DND-41 (cell line): ENCODE data around the gene ARMC9.

Source experiments
- ATAC-seq: fragments of 200-7000 bp; cut with Tn5 transposase; 3 replicates; pipeline ENCODE4 v1.9.1; 2021; ENCODE audit warnings: low read depth; ENCODE audit not compliant: insufficient read depth
- DNase-seq: peaks from one replicate; pipeline ENCODE4 v3.0.0-alpha.2; 2020
- H2AFZ ChIP-seq: 2 replicates; pipeline ENCODE4 v1.6.0; 2012; ENCODE audit warnings: low read depth, low read length
- H3K27ac ChIP-seq: 2 replicates; pipeline ENCODE4 v1.5.1; 2012; ENCODE audit warnings: low read length, inconsistent platforms
- H3K27me3 ChIP-seq: fragments of 200-600 bp; sonication (generic); 2 replicates; pipeline ENCODE4 v1.6.0; 2012; ENCODE audit warnings: low read length, mild to moderate bottlenecking, inconsistent platforms; ENCODE audit not compliant: insufficient read depth, poor library complexity
- H3K36me3 ChIP-seq: 2 replicates; pipeline ENCODE4 v1.5.1; 2012; ENCODE audit warnings: low read length, inconsistent platforms; ENCODE audit not compliant: insufficient read depth
- H3K4me1 ChIP-seq: 2 replicates; pipeline ENCODE4 v1.5.1; 2012; ENCODE audit warnings: mild to moderate bottlenecking, low read length; ENCODE audit not compliant: insufficient read depth
- H3K4me2 ChIP-seq: 2 replicates; pipeline ENCODE4 v1.6.0; 2012; ENCODE audit warnings: mild to moderate bottlenecking, moderate library complexity, low read length, inconsistent platforms; ENCODE audit not compliant: insufficient read depth
- H3K4me3 ChIP-seq, 2 experiments: fragments of 200-600 bp in 1 of 2; shearing (Covaris generic) in 1 of 2; 2 replicates each; pipeline ENCODE4 v1.5.1; 2012 to 2016; ENCODE audit warnings: inconsistent platforms in 2 of 2, low read length in 2 of 2, mild to moderate bottlenecking in 2 of 2, low read depth in 1 of 2, moderate library complexity in 1 of 2
- H3K79me2 ChIP-seq: 2 replicates; pipeline ENCODE4 v1.6.0; 2012; ENCODE audit warnings: low read length, inconsistent platforms; ENCODE audit not compliant: insufficient read depth
- H3K9ac ChIP-seq: 2 replicates; pipeline ENCODE4 v1.6.0; 2012; ENCODE audit warnings: low read depth, mild to moderate bottlenecking, inconsistent platforms, low read length, moderate library complexity
- H3K9me3 ChIP-seq: 2 replicates; pipeline ENCODE4 v1.5.1; 2012; ENCODE audit warnings: low read length, moderate library complexity, mild to moderate bottlenecking, inconsistent platforms; ENCODE audit not compliant: insufficient read depth, severe bottlenecking
- H4K20me1 ChIP-seq: 2 replicates; pipeline ENCODE4 v1.6.0; 2012; ENCODE audit warnings: low read length; ENCODE audit not compliant: insufficient read depth
- CTCF ChIP-seq: IDR thresholded peaks from 2 replicates; pipeline ENCODE4 v1.5.1; 2012; ENCODE audit warnings: borderline replicate concordance, low read length, moderate library complexity, mild to moderate bottlenecking; ENCODE audit not compliant: poor library complexity, severe bottlenecking; ENCODE audit errors: extremely low read depth
- EZH2 ChIP-seq: IDR thresholded peaks from 3 replicates; pipeline ENCODE4 v1.6.1; 2012; ENCODE audit warnings: borderline replicate concordance, low read depth, mild to moderate bottlenecking, moderate library complexity, low read length, inconsistent platforms; ENCODE audit not compliant: severe bottlenecking

ARMC9 gene

GRCh38 chr2:231412618-231412963 lies 214.2 kb downstream of the ARMC9 start:
- H3K4me2 ChIP-seq: no peak overlapping the region
- H3K27ac ChIP-seq: no peak overlapping the region
- no peak overlapping the region for H3K9ac ChIP-seq

GRCh38 chr2:231413456-231413855 lies 215.0 kb downstream of the ARMC9 start:
- Histone ChIP-seq H3K9me3 (peaks cover 9% of the 10 kb centered on the region), H2AFZ (no peak overlapping the region)

More at GRCh38 chr2:231412618-231412963, 214.2 kb downstream of the ARMC9 start:
- ATAC-seq (no peak), DNase-seq (no peak)
- H3K79me2 ChIP-seq: no peaks in the 10 kb centered on the region
- no peak overlapping the region for H2AFZ ChIP-seq
- TF ChIP-seq CTCF (no peak), EZH2 (no peak)
- H3K36me3 ChIP-seq: no peaks in the 10 kb centered on the region
- peaks cover 9% of the 10 kb centered on the region for H3K9me3 ChIP-seq
- no peak overlapping the region for H3K4me3 ChIP-seq
- no peaks in the 10 kb centered on the region for H4K20me1 ChIP-seq
- H3K27me3 ChIP-seq: no peaks in the 10 kb centered on the region
- no peaks in the 10 kb centered on the region for H3K4me1 ChIP-seq

GRCh38 chr2:231413921-231414476 lies 215.6 kb downstream of the ARMC9 start:
- Histone ChIP-seq H3K36me3 (no peaks in the 10 kb centered on the region), H3K79me2 (no peaks in the 10 kb centered on the region), H2AFZ (no peak overlapping the region), H3K9me3 (peaks cover 9% of the 10 kb centered on the region), H4K20me1 (no peaks in the 10 kb centered on the region), H3K4me2 (no peak overlapping the region), H3K4me1 (no peaks in the 10 kb centered on the region), H3K27ac (no peak overlapping the region), H3K4me3 (no peak overlapping the region), H3K27me3 (no peaks in the 10 kb centered on the region), H3K9ac (no peak overlapping the region)
- TF ChIP-seq EZH2: no peak
- no peak for TF ChIP-seq CTCF
- ATAC-seq: no peak
- no peak for DNase-seq

More at GRCh38 chr2:231413456-231413855, 215.0 kb downstream of the ARMC9 start:
- TF ChIP-seq CTCF (no peak), EZH2 (no peak)
- Histone ChIP-seq H3K27ac (no peak overlapping the region), H3K9ac (no peak overlapping the region), H3K4me2 (no peak overlapping the region), H4K20me1 (no peaks in the 10 kb centered on the region), H3K4me1 (no peaks in the 10 kb centered on the region), H3K79me2 (no peaks in the 10 kb centered on the region), H3K27me3 (no peaks in the 10 kb centered on the region), H3K4me3 (no peak overlapping the region), H3K36me3 (no peaks in the 10 kb centered on the region)
- ATAC-seq (no peak; the same call in 2 of the 3 replicates), DNase-seq (no peak)

GRCh38 chr2:231415029-231415428 lies 216.6 kb downstream of the ARMC9 start:
- no peak overlapping the region for H3K4me3 ChIP-seq
- no peak for ATAC-seq
- no peak for DNase-seq
- no peaks in the 10 kb centered on the region for H3K27me3 ChIP-seq
- TF ChIP-seq EZH2 (no peak), CTCF (no peak)
- H2AFZ ChIP-seq: no peak overlapping the region
- no peaks in the 10 kb centered on the region for H3K36me3 ChIP-seq
- peaks cover 6% of the 10 kb centered on the region for H3K9me3 ChIP-seq
- H3K4me1 ChIP-seq: no peaks in the 10 kb centered on the region
- no peak overlapping the region for H3K27ac ChIP-seq
- no peak overlapping the region for H3K4me2 ChIP-seq
- no peaks in the 10 kb centered on the region for H3K79me2 ChIP-seq
- no peaks in the 10 kb centered on the region for H4K20me1 ChIP-seq
- H3K9ac ChIP-seq: no peak overlapping the region
